ENCODE results near the gene NRXN3.

GRCh38 chr14:79098324-79098723 lies 928.2 kb downstream of the NRXN3 start:
- TF ChIP-seq, protein P1, sequence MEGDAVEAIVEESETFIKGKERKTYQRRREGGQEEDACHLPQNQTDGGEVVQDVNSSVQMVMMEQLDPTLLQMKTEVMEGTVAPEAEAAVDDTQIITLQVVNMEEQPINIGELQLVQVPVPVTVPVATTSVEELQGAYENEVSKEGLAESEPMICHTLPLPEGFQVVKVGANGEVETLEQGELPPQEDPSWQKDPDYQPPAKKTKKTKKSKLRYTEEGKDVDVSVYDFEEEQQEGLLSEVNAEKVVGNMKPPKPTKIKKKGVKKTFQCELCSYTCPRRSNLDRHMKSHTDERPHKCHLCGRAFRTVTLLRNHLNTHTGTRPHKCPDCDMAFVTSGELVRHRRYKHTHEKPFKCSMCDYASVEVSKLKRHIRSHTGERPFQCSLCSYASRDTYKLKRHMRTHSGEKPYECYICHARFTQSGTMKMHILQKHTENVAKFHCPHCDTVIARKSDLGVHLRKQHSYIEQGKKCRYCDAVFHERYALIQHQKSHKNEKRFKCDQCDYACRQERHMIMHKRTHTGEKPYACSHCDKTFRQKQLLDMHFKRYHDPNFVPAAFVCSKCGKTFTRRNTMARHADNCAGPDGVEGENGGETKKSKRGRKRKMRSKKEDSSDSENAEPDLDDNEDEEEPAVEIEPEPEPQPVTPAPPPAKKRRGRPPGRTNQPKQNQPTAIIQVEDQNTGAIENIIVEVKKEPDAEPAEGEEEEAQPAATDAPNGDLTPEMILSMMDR (conservative IDR thresholded peaks at IDR 0.05; ENCODE audit: low read length) = no peak
- TF ChIP-seq EZH2phosphoT487 (IDR thresholded peaks at IDR 0.05; ENCODE audit: borderline replicate concordance, low read depth, low read length) = no peak
